Brain microvascular endothelial cell (primary cell): ENCODE data around the gene SSTR5.

Source experiments
- DNase-seq: peaks from one replicate; pipeline ENCODE4 v3.0.0-alpha.2; 2020
- H3K27ac ChIP-seq: fragments of 250-450 bp; sonication (Bioruptor Pico); 2 replicates; pipeline ENCODE4 v1.5.1; 2020; ENCODE audit warnings: mild to moderate bottlenecking, moderate library complexity
- H3K27me3 ChIP-seq: fragments of 250-450 bp; sonication (Bioruptor Pico); replicated peaks from 2 replicates; pipeline ENCODE4 v1.5.1; 2020; ENCODE audit warnings: mild to moderate bottlenecking
- H3K36me3 ChIP-seq: fragments of 250-450 bp; sonication (Bioruptor Pico); replicated peaks from 2 replicates; pipeline ENCODE4 v1.5.1; 2020; ENCODE audit warnings: mild to moderate bottlenecking
- H3K4me3 ChIP-seq: 2 replicates; pipeline ENCODE4 v1.5.1; 2011; ENCODE audit warnings: low read depth, mild to moderate bottlenecking, control low read depth, low read length, moderate library complexity
- CTCF ChIP-seq: IDR thresholded peaks from 2 replicates; pipeline ENCODE4 v1.5.1; 2011; ENCODE audit warnings: low read depth, mild to moderate bottlenecking, moderate library complexity, low read length, control low read depth, inconsistent platforms; ENCODE audit errors: missing control alignments
- in situ Hi-C: cut with HindIII; loops from 2 replicates; pipeline ENCODE4 v1.10.0; 2017; ENCODE audit warnings: low sequenced_read_pairs, low pct_ligation_motif_present

The SSTR5 gene

GRCh38 chr16:1119129-1119528 lies 46.6 kb downstream of the SSTR5 start:
- H3K27ac ChIP-seq: no peak overlapping the region
- in situ Hi-C loops: no loop called here
- H3K27me3 ChIP-seq: peaks cover 3% of the 10 kb centered on the region
- DNase-seq: no peak
- H3K4me3 ChIP-seq: no peak overlapping the region
- no peak for TF ChIP-seq CTCF
- no peaks in the 10 kb centered on the region for H3K36me3 ChIP-seq

- peaks cover 3% of the 10 kb centered on the region for H3K27me3 ChIP-seq
- H3K36me3 ChIP-seq: no peaks in the 10 kb centered on the region
- no peak overlapping the region for H3K27ac ChIP-seq
- in situ Hi-C loops: no loop called here
- H3K4me3 ChIP-seq: no peak overlapping the region
- no peak for TF ChIP-seq CTCF
- DNase-seq: no peak
These were observed 47.4 kb downstream of the SSTR5 start for GRCh38 chr16:1119766-1120576.

- H3K27me3 ChIP-seq: peaks cover 3% of the 10 kb centered on the region
These were observed 48.0 kb downstream of the SSTR5 start for GRCh38 chr16:1120577-1120941.

GRCh38 chr16:1121009-1121408 lies 48.5 kb downstream of the SSTR5 start:
- TF ChIP-seq CTCF: no peak
- Histone ChIP-seq H3K27me3 (peaks cover 3% of the 10 kb centered on the region), H3K36me3 (no peaks in the 10 kb centered on the region), H3K27ac (no peak overlapping the region), H3K4me3 (no peak overlapping the region)
- no peak for DNase-seq
- in situ Hi-C loops: no loop called here

More at GRCh38 chr16:1120577-1120941, 48.0 kb downstream of the SSTR5 start:
- in situ Hi-C loops: no loop called here
- Histone ChIP-seq H3K36me3 (no peaks in the 10 kb centered on the region), H3K27ac (no peak overlapping the region), H3K4me3 (no peak overlapping the region)
- TF ChIP-seq CTCF: no peak
- no peak for DNase-seq

GRCh38 chr16:1121601-1122397 lies 49.3 kb downstream of the SSTR5 start:
- in situ Hi-C loops: no loop called here
- H3K4me3 ChIP-seq: no peak overlapping the region
- no peaks in the 10 kb centered on the region for H3K36me3 ChIP-seq
- no peak overlapping the region for H3K27ac ChIP-seq
- no peak for TF ChIP-seq CTCF
- H3K27me3 ChIP-seq: peaks cover 3% of the 10 kb centered on the region
- DNase-seq: no peak
